H9 (cell line): ENCODE measurements around the gene TMEM14C. TPM values are rescaled to one million over a fixed set of nuclear protein-coding genes. Genes with fewer than 3 reads are reported as not detected.

Experiments
- DNase-seq: peaks from one replicate; pipeline ENCODE4 v3.0.0-alpha.2; 2017
- H2AFZ ChIP-seq: one replicate; pipeline ENCODE4 v1.6.1; 2013; ENCODE audit warnings: mild to moderate bottlenecking, low read length, control low read depth, moderate library complexity
- H2AK5ac ChIP-seq: 2 replicates; pipeline ENCODE4 v1.6.1; 2013; ENCODE audit warnings: low read length, control low read depth, mixed read lengths; ENCODE audit not compliant: insufficient read length
- H2BK120ac ChIP-seq: one replicate; pipeline ENCODE4 v1.6.1; 2013; ENCODE audit warnings: low read depth, mild to moderate bottlenecking, low read length, control low read depth, inconsistent platforms; ENCODE audit not compliant: poor library complexity, severe bottlenecking
- H2BK12ac ChIP-seq: 2 replicates; pipeline ENCODE4 v1.6.1; 2013; ENCODE audit warnings: low read length, control low read depth, mixed read lengths, low read depth; ENCODE audit not compliant: insufficient read length
- H2BK15ac ChIP-seq: 2 replicates; pipeline ENCODE4 v1.6.1; 2013; ENCODE audit warnings: low read depth, low read length, control low read depth
- H2BK20ac ChIP-seq: one replicate; pipeline ENCODE4 v1.6.1; 2013; ENCODE audit warnings: low read depth, mild to moderate bottlenecking, low read length, control low read depth, inconsistent platforms; ENCODE audit not compliant: poor library complexity, severe bottlenecking
- H2BK5ac ChIP-seq: 2 replicates; pipeline ENCODE4 v1.6.1; 2013; ENCODE audit warnings: low read length, control low read depth, mixed read lengths; ENCODE audit not compliant: insufficient read length
- H3K14ac ChIP-seq: 2 replicates; pipeline ENCODE4 v1.6.1; 2013; ENCODE audit warnings: low read length, control low read depth; ENCODE audit not compliant: insufficient read depth
- H3K18ac ChIP-seq: 2 replicates; pipeline ENCODE4 v1.6.1; 2013; ENCODE audit warnings: low read depth, mild to moderate bottlenecking, mixed read lengths, low read length, control low read depth; ENCODE audit not compliant: insufficient read length
- H3K23ac ChIP-seq: 2 replicates; pipeline ENCODE4 v1.6.1; 2013; ENCODE audit warnings: low read length, control low read depth, mixed read lengths, low read depth; ENCODE audit not compliant: insufficient read length
- H3K23me2 ChIP-seq: 2 replicates; pipeline ENCODE4 v1.6.1; 2013; ENCODE audit warnings: low read depth, mild to moderate bottlenecking, mixed read lengths, low read length, control low read depth; ENCODE audit not compliant: insufficient read length, poor library complexity, severe bottlenecking
- H3K27ac ChIP-seq: 2 replicates; pipeline ENCODE4 v1.5.1; 2013; ENCODE audit warnings: low read length, control low read depth, mixed read lengths, low read depth; ENCODE audit not compliant: insufficient read length
- H3K27me3 ChIP-seq: 2 replicates; pipeline ENCODE4 v1.6.1; 2013; ENCODE audit warnings: low read length, control low read depth, inconsistent platforms; ENCODE audit not compliant: insufficient read depth
- H3K4ac ChIP-seq: 2 replicates; pipeline ENCODE4 v1.6.1; 2013; ENCODE audit warnings: low read depth, mild to moderate bottlenecking, control low read depth, inconsistent platforms, low read length, moderate library complexity
- H3K4me1 ChIP-seq: 2 replicates; pipeline ENCODE4 v1.6.1; 2013; ENCODE audit warnings: low read length, control low read depth, inconsistent platforms; ENCODE audit not compliant: insufficient read depth
- H3K4me2 ChIP-seq: 2 replicates; pipeline ENCODE4 v1.6.1; 2013; ENCODE audit warnings: low read length, control low read depth, mixed read lengths; ENCODE audit not compliant: insufficient read length, insufficient read depth
- H3K56ac ChIP-seq: 2 replicates; pipeline ENCODE4 v1.6.1; 2013; ENCODE audit warnings: low read depth, mild to moderate bottlenecking, mixed read lengths, low read length, control low read depth; ENCODE audit not compliant: insufficient read length
- H3K79me1 ChIP-seq: 2 replicates; pipeline ENCODE4 v1.6.1; 2013; ENCODE audit warnings: low read depth, mild to moderate bottlenecking, moderate library complexity, low read length, control low read depth, inconsistent platforms; ENCODE audit not compliant: insufficient read depth, poor library complexity, severe bottlenecking
- H3K79me2 ChIP-seq: 2 replicates; pipeline ENCODE4 v1.6.1; 2013; ENCODE audit warnings: low read length, control low read depth, inconsistent platforms; ENCODE audit not compliant: insufficient read depth
- H3K9ac ChIP-seq: 2 replicates; pipeline ENCODE4 v1.6.1; 2013; ENCODE audit warnings: low read length, control low read depth, mixed read lengths; ENCODE audit not compliant: insufficient read length; ENCODE audit errors: extremely low read depth
- H3K9me3 ChIP-seq: one replicate; pipeline ENCODE4 v1.6.1; 2013; ENCODE audit warnings: low read depth, low read length, inconsistent platforms; ENCODE audit not compliant: control insufficient read depth
- H3T11ph ChIP-seq: one replicate; pipeline ENCODE4 v1.6.1; 2013; ENCODE audit warnings: mild to moderate bottlenecking, low read length, control low read depth, inconsistent platforms
- H4K20me1 ChIP-seq: one replicate; pipeline ENCODE4 v1.6.1; 2013; ENCODE audit not compliant: control insufficient read depth, insufficient read length, insufficient read depth
- H4K5ac ChIP-seq: 2 replicates; pipeline ENCODE4 v1.6.1; 2013; ENCODE audit warnings: low read depth, mild to moderate bottlenecking, mixed read lengths, low read length, control low read depth; ENCODE audit not compliant: insufficient read length
- H4K8ac ChIP-seq: replicated peaks from 2 replicates; pipeline ENCODE4 v1.6.1; 2013; ENCODE audit warnings: low read length, control low read depth, mixed read lengths, low read depth; ENCODE audit not compliant: insufficient read length
- H4K91ac ChIP-seq: 2 replicates; pipeline ENCODE4 v1.6.1; 2013; ENCODE audit warnings: low read depth, mild to moderate bottlenecking, moderate library complexity, mixed read lengths, low read length, control low read depth; ENCODE audit not compliant: insufficient read length
- H3K27ac Mint-ChIP-seq, 3 experiments: 2 replicates in 2 of 3; 3 replicates in 1 of 3; pipeline ENCODE4 v1.8.0; 2020 to 2021; ENCODE audit warnings: mixed read lengths in 3 of 3, mild to moderate bottlenecking in 1 of 3, moderate library complexity in 1 of 3
- H3K27me3 Mint-ChIP-seq: 2 replicates; pipeline ENCODE4 v1.8.0; 2021; ENCODE audit warnings: low read depth, mild to moderate bottlenecking, moderate library complexity, mixed read lengths
- H3K36me3 Mint-ChIP-seq, 3 experiments: 2 replicates in 2 of 3; 3 replicates in 1 of 3; pipeline ENCODE4 v1.8.0; 2020 to 2021; ENCODE audit warnings: low read depth in 3 of 3, mixed read lengths in 3 of 3; ENCODE audit not compliant: insufficient read depth in 1 of 3
- H3K4me1 Mint-ChIP-seq, 2 experiments: 2 replicates each; pipeline ENCODE4 v1.8.0; 2020; ENCODE audit warnings: mixed read lengths in 2 of 2
- H3K4me3 Mint-ChIP-seq, 2 experiments: 2 replicates in 1 of 2; 3 replicates in 1 of 2; pipeline ENCODE4 v1.8.0; 2020 to 2021; ENCODE audit warnings: mild to moderate bottlenecking in 2 of 2, mixed read lengths in 2 of 2, moderate library complexity in 1 of 2
- H3K9me3 Mint-ChIP-seq, 2 experiments: 2 replicates in 1 of 2; 3 replicates in 1 of 2; pipeline ENCODE4 v1.8.0; 2020; ENCODE audit warnings: mild to moderate bottlenecking in 2 of 2, mixed read lengths in 2 of 2, moderate library complexity in 1 of 2
- WGBS: extraction: QIAGEN DNeasy Blood & Tissue Kit; methylation state at CpG from one replicate; pipeline ENCODE4 v1.1.7; 2013; ENCODE audit warnings: missing lambda C conversion rate, low lambda C conversion rate, mixed read lengths; ENCODE audit not compliant: insufficient read length; ENCODE audit errors: extremely low coverage; 5-methylcytosine and 5-hydroxymethylcytosine counted together
- total RNA-seq: library from RNA; stranded (reverse); gene quantifications from 2 replicates; pipeline ENCODE4 v1.2.1, GENCODE V29; 2021
- TF ChIP-seq, protein P1 (sequence below): fragments of 200-600 bp; sonication (generic); conservative IDR thresholded peaks from 3 replicates; pipeline ENCODE4 v1.8.0; 2021; ENCODE audit warnings: antibody characterized with exemption, mild to moderate bottlenecking

Gene TMEM14C
- total RNA-seq, 1 experiment from 2014 or later: 94.4 TPM

- no peaks in the 10 kb centered on the region for H4K20me1 ChIP-seq
- H3K9me3 Mint-ChIP-seq: no peaks in the 10 kb centered on the region; a peak in 1 of 5 replicates
- H3K27me3 ChIP-seq: no peaks in the 10 kb centered on the region
- H3K4ac ChIP-seq: no peak overlapping the region
- H3K27ac ChIP-seq: no peak overlapping the region
- H3K14ac ChIP-seq: no peak overlapping the region
- H3K4me3 Mint-ChIP-seq: no peak overlapping the region
- peaks cover 15 to 18% of the 10 kb centered on the region in 2 experiments for H3K4me1 Mint-ChIP-seq
- H3K27me3 Mint-ChIP-seq: no peaks in the 10 kb centered on the region
- H3K4me1 ChIP-seq: no peaks in the 10 kb centered on the region
- H3K27ac Mint-ChIP-seq: no peak overlapping the region; a peak in 2 of 7 replicates
- H3K56ac ChIP-seq: no peak overlapping the region
- H3K18ac ChIP-seq: no peak overlapping the region
- no peak overlapping the region for H3K4me2 ChIP-seq
- H2BK12ac ChIP-seq: no peak overlapping the region
- no peak for DNase-seq
- H3K9me3 ChIP-seq: no peaks in the 10 kb centered on the region
- H2BK120ac ChIP-seq: no peak overlapping the region
- TF ChIP-seq, protein P1, sequence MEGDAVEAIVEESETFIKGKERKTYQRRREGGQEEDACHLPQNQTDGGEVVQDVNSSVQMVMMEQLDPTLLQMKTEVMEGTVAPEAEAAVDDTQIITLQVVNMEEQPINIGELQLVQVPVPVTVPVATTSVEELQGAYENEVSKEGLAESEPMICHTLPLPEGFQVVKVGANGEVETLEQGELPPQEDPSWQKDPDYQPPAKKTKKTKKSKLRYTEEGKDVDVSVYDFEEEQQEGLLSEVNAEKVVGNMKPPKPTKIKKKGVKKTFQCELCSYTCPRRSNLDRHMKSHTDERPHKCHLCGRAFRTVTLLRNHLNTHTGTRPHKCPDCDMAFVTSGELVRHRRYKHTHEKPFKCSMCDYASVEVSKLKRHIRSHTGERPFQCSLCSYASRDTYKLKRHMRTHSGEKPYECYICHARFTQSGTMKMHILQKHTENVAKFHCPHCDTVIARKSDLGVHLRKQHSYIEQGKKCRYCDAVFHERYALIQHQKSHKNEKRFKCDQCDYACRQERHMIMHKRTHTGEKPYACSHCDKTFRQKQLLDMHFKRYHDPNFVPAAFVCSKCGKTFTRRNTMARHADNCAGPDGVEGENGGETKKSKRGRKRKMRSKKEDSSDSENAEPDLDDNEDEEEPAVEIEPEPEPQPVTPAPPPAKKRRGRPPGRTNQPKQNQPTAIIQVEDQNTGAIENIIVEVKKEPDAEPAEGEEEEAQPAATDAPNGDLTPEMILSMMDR: no peak
- no peak overlapping the region for H2BK5ac ChIP-seq
- no peak overlapping the region for H2BK15ac ChIP-seq
- H2AFZ ChIP-seq: no peak overlapping the region
- H3K23me2 ChIP-seq: no peaks in the 10 kb centered on the region
- H3K36me3 Mint-ChIP-seq: peaks cover 0 to 6% (median 0%) of the 10 kb centered on the region in 3 experiments; a peak in 2 of 7 replicates
- H4K5ac ChIP-seq: no peak overlapping the region
- no peak overlapping the region for H3K23ac ChIP-seq
- H3T11ph ChIP-seq: no peak overlapping the region
- no peak overlapping the region for H2AK5ac ChIP-seq
- no CpG with 5 or more reads among the region's 12 CpGs for WGBS
- H3K9ac ChIP-seq: no peak overlapping the region
- H3K79me2 ChIP-seq: no peaks in the 10 kb centered on the region
- no peaks in the 10 kb centered on the region for H3K79me1 ChIP-seq
- H2BK20ac ChIP-seq: no peak overlapping the region
- H4K91ac ChIP-seq: no peak overlapping the region
- H4K8ac ChIP-seq: no peak overlapping the region
These were observed 19.4 kb downstream of the TMEM14C start for GRCh38 chr6:10742251-10742650.
